SK-N-MC (cell line): ENCODE measurements around the gene ABCB6.
A peak's percentile ranks its signal among the peaks of the same experiment; 100 is the strongest.

Source experiments
- DNase-seq: peaks from one replicate; pipeline ENCODE4 v3.0.0-alpha.2; 2011; ENCODE audit warnings: low read depth, low spot score
- H3K27ac ChIP-seq: fragments of 200-600 bp; sonication (generic); 2 replicates; pipeline ENCODE4 v1.5.1; 2016; ENCODE audit warnings: mixed run types
- H3K36me3 ChIP-seq: fragments of 200-600 bp; sonication (generic); 2 replicates; pipeline ENCODE4 v1.6.1; 2017; ENCODE audit warnings: antibody characterized with exemption, low read length, mixed read lengths; ENCODE audit not compliant: insufficient read depth
- H3K4me3 ChIP-seq: fragments of 200-600 bp; sonication (generic); 2 replicates; pipeline ENCODE4 v1.5.1; 2016
- H3K9ac ChIP-seq: fragments of 200-600 bp; sonication (generic); 2 replicates; pipeline ENCODE4 v1.8.0; 2017; ENCODE audit warnings: mixed run types, mixed read lengths; ENCODE audit not compliant: insufficient read length
- H3K9me3 ChIP-seq: fragments of 200-600 bp; sonication (generic); 2 replicates; pipeline ENCODE4 v1.6.1; 2017; ENCODE audit warnings: low read depth, mild to moderate bottlenecking, antibody characterized with exemption, low read length, moderate library complexity, mixed read lengths
- EZH2 ChIP-seq: fragments of 200-600 bp; sonication (generic); IDR thresholded peaks from one replicate; pipeline ENCODE4 v1.6.1; 2017; ENCODE audit warnings: antibody characterized with exemption
- FOXP2 ChIP-seq: optimal IDR thresholded peaks from 2 replicates; pipeline ENCODE3; 2011; ENCODE audit warnings: mild to moderate bottlenecking, moderate library complexity; ENCODE audit not compliant: insufficient read depth; ENCODE audit errors: extremely low read length, control extremely low read depth
- POLR2AphosphoS5 ChIP-seq: IDR thresholded peaks from 2 replicates; pipeline ENCODE4 v1.6.1; 2012; ENCODE audit warnings: mild to moderate bottlenecking, low read depth, low read length, borderline replicate concordance

ABCB6 gene

GRCh38 chr2:219163156-219163555 is 55.6 kb downstream of the ABCB6 start:
- no peak for TF ChIP-seq POLR2AphosphoS5
- no peak for TF ChIP-seq EZH2
- TF ChIP-seq FOXP2 = no peak
- no peaks in the 10 kb centered on the region for H3K36me3 ChIP-seq
- no peak overlapping the region for H3K4me3 ChIP-seq
- H3K27ac ChIP-seq = no peak overlapping the region
- H3K9me3 ChIP-seq = no peaks in the 10 kb centered on the region
- no peak for DNase-seq
- no peak overlapping the region for H3K9ac ChIP-seq

- TF ChIP-seq FOXP2 (no peak), POLR2AphosphoS5 (no peak), EZH2 (no peak)
- Histone ChIP-seq H3K9ac (no peak overlapping the region), H3K4me3 (peak overlapping the region; percentile 93), H3K9me3 (no peaks in the 10 kb centered on the region), H3K27ac (no peak overlapping the region), H3K36me3 (no peaks in the 10 kb centered on the region)
- DNase-seq = no peak
Observed at GRCh38 chr2:219161097-219161496, 57.7 kb downstream of the ABCB6 start.

- Histone ChIP-seq H3K9me3 (no peaks in the 10 kb centered on the region), H3K36me3 (no peaks in the 10 kb centered on the region), H3K27ac (peak within 1 kb of the TSS; percentile 70; the same call in 1 of the 2 replicates), H3K4me3 (peak within 1 kb of the TSS; percentile 93), H3K9ac (peak within 1 kb of the TSS; percentile 91)
- TF ChIP-seq EZH2 (no peak), POLR2AphosphoS5 (peak; percentile 94), FOXP2 (no peak)
- DNase-seq = peak; percentile 55
Observed at GRCh38 chr2:219160186-219161017, 58.4 kb downstream of the ABCB6 start, which contains the start of gene NHEJ1. NHEJ1 (minus strand) TSS chr2:219160815; CDS start chr2:219158362, 2,453 bp downstream.
